HG02759 (cell line): Measurements from ENCODE around the gene FTSJ1.

Source experiments
- ATAC-seq: cut with Tn5 transposase; IDR thresholded peaks from one replicate; pipeline ENCODE4 v1.9.1; 2021; ENCODE audit warnings: mild to moderate bottlenecking, moderate library complexity; ENCODE audit not compliant: unreplicated experiment

Gene FTSJ1

DNA sequence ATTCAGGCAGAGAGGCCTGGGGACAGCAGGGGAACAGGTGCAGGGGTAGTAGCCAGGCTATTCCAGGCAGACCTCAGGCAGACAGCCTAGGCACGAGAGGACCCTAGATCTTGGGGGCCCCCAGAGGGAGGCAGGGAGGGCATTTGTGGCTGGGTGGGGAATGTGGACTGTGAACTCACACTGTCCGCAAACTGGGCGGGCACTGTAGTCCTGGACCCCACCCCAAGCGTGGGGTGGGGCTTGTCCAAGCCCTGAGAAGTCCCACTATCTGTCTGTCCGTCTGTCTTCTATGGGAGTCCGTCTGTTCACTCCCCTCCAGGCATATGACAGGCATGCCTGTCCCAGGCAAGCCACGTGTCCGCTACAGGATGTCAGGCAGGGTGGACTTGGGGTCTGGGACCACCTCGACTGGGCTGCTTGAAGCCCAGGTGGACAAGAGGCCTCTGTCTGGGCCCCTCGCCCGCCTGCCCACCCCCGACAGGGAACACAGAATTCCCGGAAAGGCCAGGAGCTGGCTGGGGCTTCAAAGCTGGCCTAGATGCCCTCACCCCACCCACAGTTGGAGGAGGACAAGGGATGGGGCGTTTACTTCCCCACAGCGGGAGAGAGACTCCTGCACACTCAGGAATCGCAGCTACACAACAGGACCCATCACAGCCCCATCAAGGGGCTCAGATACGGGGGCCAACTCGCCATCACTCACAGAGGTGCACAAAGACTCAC, 5.7 kb upstream of the FTSJ1 start, which contains the start of gene SLC38A5:
TSS of gene SLC38A5 (minus strand) at position 151 of the 723 bp plus-strand sequence. CDS start 2,336 bp downstream, outside the sequence.
- no peak for ATAC-seq

DNA sequence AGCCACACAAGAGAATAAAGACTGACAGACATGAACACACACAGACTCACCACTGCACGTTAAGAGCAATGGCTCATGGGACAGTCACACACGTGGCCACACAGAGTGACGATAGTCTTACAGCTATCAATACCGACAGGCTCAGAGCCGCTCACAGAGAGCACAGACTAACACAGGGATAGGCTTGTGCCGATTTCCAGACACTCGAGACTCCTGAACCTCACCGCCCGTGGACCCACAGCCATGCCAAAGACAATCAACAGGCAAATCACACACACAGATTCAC, 5.2 kb upstream of the FTSJ1 start:
- no peak for ATAC-seq

- no peak for ATAC-seq
Measured at GRCh38 chrX:48471504-48471903, 4.5 kb upstream of the FTSJ1 start.

- ATAC-seq: no peak
Measured at GRCh38 chrX:48472225-48472624, 3.8 kb upstream of the FTSJ1 start.

GRCh38 chrX:48472851-48473703, 2.9 kb upstream of the FTSJ1 start:
- ATAC-seq: no peak

GRCh38 chrX:48473704-48473990, 2.4 kb upstream of the FTSJ1 start:
- no peak for ATAC-seq

GRCh38 chrX:48474127-48474526, 1.9 kb upstream of the FTSJ1 start:
- ATAC-seq: no peak

GRCh38 chrX:48474581-48474980, 1.4 kb upstream of the FTSJ1 start:
- ATAC-seq: no peak

DNA sequence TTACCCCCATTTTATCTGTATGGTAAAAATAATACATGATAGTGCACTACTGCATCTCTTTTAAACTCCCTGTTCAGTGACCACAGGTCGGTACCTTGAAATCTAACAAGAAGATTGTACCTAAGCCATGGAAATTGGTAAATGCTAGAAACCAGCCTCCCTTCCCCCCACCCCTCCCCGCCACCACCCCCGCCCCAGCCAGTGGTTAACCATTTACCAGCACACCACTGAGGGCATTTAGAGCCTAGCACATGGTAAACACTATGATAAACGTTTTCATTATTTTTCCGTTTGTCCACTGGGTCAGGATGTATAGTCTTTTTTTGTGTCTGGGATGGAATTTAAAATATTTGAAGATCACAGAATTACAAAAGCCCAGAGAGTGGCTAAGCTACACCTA, 703 bp upstream of the FTSJ1 start:
- ATAC-seq: peak; percentile 16

GRCh38 chrX:48476919-48477318, 920 bp downstream of the FTSJ1 start:
- no peak for ATAC-seq

- no peak for ATAC-seq
Measured at GRCh38 chrX:48477960-48478755, 2.2 kb downstream of the FTSJ1 start.

GRCh38 chrX:48478806-48479205, 2.8 kb downstream of the FTSJ1 start:
- ATAC-seq: no peak

GRCh38 chrX:48480142-48480541, 4.1 kb downstream of the FTSJ1 start:
- ATAC-seq: no peak

DNA sequence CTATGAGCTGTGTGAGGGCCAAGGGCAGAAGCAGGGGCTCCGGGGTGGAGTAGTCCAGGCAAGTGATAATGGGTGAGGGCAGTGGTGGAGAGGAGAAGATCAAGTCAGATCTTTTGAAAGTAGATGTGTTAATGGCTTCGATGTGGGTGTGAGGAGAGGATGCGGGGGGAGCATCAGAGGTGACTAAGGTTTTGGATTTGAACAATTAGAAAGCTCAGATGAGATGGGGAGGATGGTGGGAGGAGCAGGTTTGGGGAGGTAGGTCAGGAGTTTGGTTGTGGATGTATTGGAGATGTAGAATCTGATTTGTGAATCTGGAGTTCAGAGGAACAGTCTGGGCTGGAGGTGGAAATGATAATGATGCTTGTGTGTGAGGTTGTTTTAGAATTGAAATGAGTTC, 4.6 kb downstream of the FTSJ1 start:
- ATAC-seq: no peak

DNA sequence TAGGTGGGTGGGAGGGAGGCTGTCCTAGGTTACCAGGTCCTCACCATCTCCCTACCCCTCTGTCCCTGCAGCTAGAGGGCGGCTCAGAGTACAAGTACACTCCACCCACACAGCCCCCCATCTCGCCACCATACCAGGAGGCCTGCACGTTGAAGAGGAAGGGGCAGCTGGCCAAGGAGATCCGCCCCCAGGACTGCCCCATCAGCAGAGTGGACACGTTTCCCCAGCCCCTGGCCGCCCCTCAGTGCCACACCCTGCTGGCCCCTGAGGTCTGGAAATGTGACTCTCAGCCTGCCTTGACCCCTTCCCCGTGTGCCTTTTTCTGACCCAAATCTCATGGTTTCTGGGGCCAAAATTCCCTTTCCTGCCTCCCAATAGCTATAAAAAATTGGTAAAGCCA, 6.5 kb downstream of the FTSJ1 start:
- no peak for ATAC-seq

DNA sequence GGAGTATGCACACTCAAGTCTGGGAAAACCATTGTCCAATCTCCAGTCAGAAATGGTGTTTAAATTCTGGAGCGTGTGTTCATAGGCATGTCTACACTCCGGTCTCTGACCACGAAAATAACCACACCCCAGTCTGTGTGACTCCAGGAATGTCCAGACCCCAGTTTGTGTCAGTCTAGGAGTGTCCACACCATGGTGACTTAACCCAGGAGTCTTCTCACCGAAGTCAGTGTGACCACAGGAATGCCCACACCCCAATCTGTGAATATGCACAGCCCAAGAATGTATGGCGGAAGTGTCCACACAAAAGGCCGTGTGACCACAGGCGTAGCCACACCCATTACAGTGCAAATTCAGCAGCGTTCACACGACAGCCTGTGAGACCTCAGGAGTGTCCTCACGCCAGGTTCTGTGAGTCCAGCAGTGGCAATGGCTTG, 11.4 kb downstream of the FTSJ1 start:
- ATAC-seq: no peak

DNA sequence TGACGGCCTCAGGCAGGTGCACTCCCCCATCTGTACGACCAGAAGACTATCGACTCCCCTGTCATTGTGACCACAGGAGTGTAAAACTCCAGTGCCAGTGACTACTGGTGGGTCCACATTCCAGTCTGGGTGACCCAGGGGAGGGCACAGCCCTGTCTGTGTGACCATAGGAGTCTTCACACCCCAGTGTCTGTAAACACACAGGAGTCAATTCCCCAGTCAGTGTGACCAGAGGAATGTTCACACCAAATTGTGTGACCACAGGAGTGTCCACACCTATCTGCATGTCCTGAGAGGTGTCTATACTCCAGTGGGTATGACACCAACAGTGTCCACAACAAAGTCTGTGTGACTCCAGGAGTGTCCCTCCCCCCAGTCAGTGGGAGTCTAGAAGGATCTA, 12.0 kb downstream of the FTSJ1 start:
- no peak for ATAC-seq

GRCh38 chrX:48489296-48489695, 13.3 kb downstream of the FTSJ1 start:
- ATAC-seq: no peak

- no peak for ATAC-seq
Measured at GRCh38 chrX:48489892-48490291, 13.9 kb downstream of the FTSJ1 start.

DNA sequence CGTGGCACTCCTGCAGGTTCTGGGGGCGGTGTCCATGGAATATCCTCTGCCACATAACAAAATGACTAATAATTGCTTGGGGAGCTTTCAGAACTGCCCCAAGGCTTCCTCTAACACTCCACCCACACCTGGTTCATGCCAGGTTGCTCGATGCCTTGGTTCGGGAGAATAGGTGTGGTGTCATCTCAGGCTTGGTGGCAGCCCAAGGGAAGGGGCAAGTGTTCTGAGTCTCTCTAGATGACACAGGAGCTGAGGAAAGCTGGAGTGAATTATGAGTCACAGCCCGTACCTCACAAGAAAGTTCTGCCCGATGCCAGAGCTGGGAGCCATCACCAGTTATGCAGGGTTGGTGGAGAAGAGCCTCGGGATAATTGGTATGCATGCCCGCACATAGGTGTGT, 14.7 kb downstream of the FTSJ1 start:
- no peak for ATAC-seq

GRCh38 chrX:48491809-48492208, 15.8 kb downstream of the FTSJ1 start:
- no peak for ATAC-seq
